Retina (tissue), 1 donor: ENCODE measurements around the gene PROCA1.
"Not testable (repeated sequence)": the region's sequence is repeated elsewhere in the genome, so short reads cannot be mapped to it uniquely, and the experiment has no call there.

Experiments
- DNase-seq: peaks from one replicate; pipeline ENCODE4 v3.0.0-alpha.2; 2016

Gene PROCA1

GRCh38 chr17:28661635-28662526 lies 49.8 kb downstream of the PROCA1 start, which contains the start of the genes SDF2 and SUPT6H:
SDF2 (minus strand) TSS chr17:28661906; CDS start chr17:28661876, 30 bp downstream.
SUPT6H (plus strand) TSS chr17:28662205; CDS start chr17:28673402, 11,197 bp downstream.
- DNase-seq: peak; percentile 99

- not testable (repeated sequence) for DNase-seq
These were observed 52.2 kb downstream of the PROCA1 start for GRCh38 chr17:28659497-28659881.

- DNase-seq: not testable (repeated sequence)
These were observed 52.8 kb downstream of the PROCA1 start for GRCh38 chr17:28658766-28659496.

GRCh38 chr17:28658342-28658741 lies 53.3 kb downstream of the PROCA1 start:
- not testable (repeated sequence) for DNase-seq

- no peak for DNase-seq
These were observed 53.9 kb downstream of the PROCA1 start for GRCh38 chr17:28657756-28658155.

GRCh38 chr17:28655160-28655559 lies 56.5 kb downstream of the PROCA1 start:
- DNase-seq: no peak
